WTC11 (cell line): ENCODE measurements around the gene ELOVL2. TPM values are rescaled to one million over a fixed set of nuclear protein-coding genes. Genes with fewer than 3 reads are reported as not detected.

Experiments used
- ATAC-seq: fragments of 200-7000 bp; cut with Tn5 transposase; 2 replicates; pipeline ENCODE4 v1.10.0; 2021; ENCODE audit warnings: mild to moderate bottlenecking, moderate library complexity
- CTCF ChIA-PET: fragments of 300-600 bp; sonication (Branson Sonifier 250); formaldehyde crosslinking; loops from one replicate; lab custom pipeline; 2021; ENCODE audit warnings: antibody characterized with exemption; lab: Charles Lee
- POLR2A ChIA-PET: fragments of 350-600 bp; sonication (Branson Sonifier 250); formaldehyde crosslinking; loops from one replicate; lab custom pipeline; 2021; ENCODE audit warnings: antibody characterized with exemption; lab: Charles Lee
- DNase-seq: peaks from one replicate; pipeline ENCODE4 v3.0.0; 2021; ENCODE audit warnings: low spot score
- H3K27ac Mint-ChIP-seq: 2 replicates; pipeline ENCODE4 v1.8.0; 2021; ENCODE audit warnings: mixed read lengths
- H3K27me3 Mint-ChIP-seq: 2 replicates; pipeline ENCODE4 v1.8.0; 2021; ENCODE audit warnings: low read depth, mild to moderate bottlenecking, moderate library complexity, mixed read lengths
- H3K36me3 Mint-ChIP-seq: 2 replicates; pipeline ENCODE4 v1.8.0; 2021; ENCODE audit warnings: mixed read lengths
- H3K4me1 Mint-ChIP-seq: 2 replicates; pipeline ENCODE4 v1.8.0; 2022; ENCODE audit warnings: mixed read lengths
- H3K4me3 Mint-ChIP-seq: 2 replicates; pipeline ENCODE4 v1.8.0; 2021; ENCODE audit warnings: mild to moderate bottlenecking, moderate library complexity, mixed read lengths
- H3K9me3 Mint-ChIP-seq: 2 replicates; pipeline ENCODE4 v1.8.0; 2021; ENCODE audit warnings: mixed read lengths
- CBFB ChIP-seq: sonication (generic); formaldehyde crosslinking; IDR thresholded peaks from 2 replicates; pipeline ENCODE4 v1.8.1; 2022; ENCODE audit warnings: mild to moderate bottlenecking, low read depth, missing genetic modification reagents
- ESRRA ChIP-seq: sonication (generic); formaldehyde crosslinking; IDR thresholded peaks from 2 replicates; pipeline ENCODE4 v1.8.1; 2022; ENCODE audit warnings: mild to moderate bottlenecking, missing genetic modification reagents, borderline replicate concordance
- GABPB1 ChIP-seq: sonication (generic); formaldehyde crosslinking; IDR thresholded peaks from 2 replicates; pipeline ENCODE4 v1.8.1; 2023; ENCODE audit warnings: mild to moderate bottlenecking, missing genetic modification reagents
- MYBL2 ChIP-seq: sonication (generic); formaldehyde crosslinking; IDR thresholded peaks from 2 replicates; pipeline ENCODE4 v1.8.1; 2023; ENCODE audit warnings: mild to moderate bottlenecking, moderate library complexity, missing genetic modification reagents
- NR3C1 ChIP-seq: sonication (generic); formaldehyde crosslinking; conservative IDR thresholded peaks from 2 replicates; pipeline ENCODE4 v1.8.1; 2023; ENCODE audit warnings: low read depth, mild to moderate bottlenecking, missing genetic modification reagents
- SMAD3 ChIP-seq: sonication (generic); formaldehyde crosslinking; IDR thresholded peaks from 2 replicates; pipeline ENCODE4 v1.8.0; 2022; ENCODE audit warnings: missing genetic modification reagents, mild to moderate bottlenecking, borderline replicate concordance
- ZNF219 ChIP-seq: sonication (generic); formaldehyde crosslinking; IDR thresholded peaks from 2 replicates; pipeline ENCODE4 v1.8.0; 2023; ENCODE audit warnings: missing genetic modification reagents, mild to moderate bottlenecking, borderline replicate concordance
- ZNF416 ChIP-seq: fragments of 250-450 bp; sonication (Bioruptor Pico); IDR thresholded peaks from 2 replicates; pipeline ENCODE4 v1.9.0; 2021; ENCODE audit warnings: mild to moderate bottlenecking, inconsistent platforms
- total RNA-seq: library from RNA; stranded (reverse); gene quantifications from 3 replicates; pipeline ENCODE4 v1.2.3, GENCODE V29; 2021
- TF ChIP-seq, protein P1 (sequence below): sonication (generic); formaldehyde crosslinking; IDR thresholded peaks from 2 replicates; pipeline ENCODE4 v1.8.1; 2023; ENCODE audit warnings: mild to moderate bottlenecking, missing genetic modification reagents, borderline replicate concordance
- TF ChIP-seq, protein P2 (sequence below): sonication (generic); formaldehyde crosslinking; IDR thresholded peaks from 2 replicates; pipeline ENCODE4 v1.8.0; 2022; ENCODE audit warnings: mild to moderate bottlenecking, missing genetic modification reagents
- TF ChIP-seq, protein P3 (sequence below): sonication (generic); formaldehyde crosslinking; IDR thresholded peaks from 2 replicates; pipeline ENCODE4 v1.8.0; 2022; ENCODE audit warnings: mild to moderate bottlenecking, missing genetic modification reagents
- TF ChIP-seq, protein P4 (sequence below): fragments of 200-600 bp; IDR thresholded peaks from 2 replicates; pipeline ENCODE4 v1.8.0; 2022; ENCODE audit warnings: antibody characterized with exemption
- TF ChIP-seq, protein P5 (sequence below): fragments of 250-450 bp; sonication (Bioruptor Pico); conservative IDR thresholded peaks from 2 replicates; pipeline ENCODE4 v1.9.0; 2021; ENCODE audit warnings: mild to moderate bottlenecking
- TF ChIP-seq, protein P6 (sequence below): sonication (generic); formaldehyde crosslinking; IDR thresholded peaks from 2 replicates; pipeline ENCODE4 v1.8.1; 2023; ENCODE audit warnings: mild to moderate bottlenecking, missing genetic modification reagents, moderate library complexity
- TF ChIP-seq, protein P7 (sequence below): fragments of 250-450 bp; sonication (Bioruptor Pico); IDR thresholded peaks from 2 replicates; pipeline ENCODE4 v1.9.0; 2021; ENCODE audit warnings: moderate library complexity, mild to moderate bottlenecking, inconsistent platforms, borderline replicate concordance

Gene ELOVL2
- total RNA-seq, 1 experiment from 2014 or later = 2.0 TPM

DNA sequence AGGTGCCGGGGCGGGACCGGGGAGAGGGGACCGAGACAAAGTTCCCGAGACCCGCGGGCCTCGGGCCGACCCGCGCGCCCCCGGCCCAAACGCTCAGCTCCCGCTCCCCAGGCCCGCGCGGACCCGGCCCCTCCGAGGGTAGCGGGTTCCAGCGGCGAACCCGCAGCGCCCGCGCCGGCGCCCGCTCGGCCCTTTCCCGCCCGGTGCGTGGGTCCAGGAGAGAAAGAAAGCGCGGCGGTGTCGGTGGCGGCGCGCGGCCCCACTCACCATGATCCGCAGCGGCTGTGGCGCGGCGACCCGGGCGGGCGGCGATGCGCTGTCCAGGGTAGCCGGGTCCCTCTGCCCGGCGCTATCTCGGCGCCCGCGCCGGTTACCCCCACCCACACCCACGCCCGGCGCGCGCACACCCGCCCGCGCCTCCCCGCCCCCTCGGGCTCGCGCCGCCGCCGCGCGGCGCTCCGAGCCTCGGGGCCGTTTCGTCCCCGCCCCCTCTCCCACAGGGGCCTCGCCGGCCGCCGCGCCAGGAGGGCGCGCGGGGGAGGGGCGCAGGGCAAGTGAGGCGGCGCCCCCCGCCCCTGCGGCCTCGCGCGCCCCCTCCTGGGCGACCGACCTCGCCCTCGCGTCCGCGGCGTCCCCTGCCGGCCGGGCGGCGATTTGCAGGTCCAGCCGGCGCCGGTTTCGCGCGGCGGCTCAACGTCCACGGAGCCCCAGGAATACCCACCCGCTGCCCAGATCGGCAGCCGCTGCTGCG lies at the start of gene ELOVL2 (continued):
- TF ChIP-seq, protein P1, sequence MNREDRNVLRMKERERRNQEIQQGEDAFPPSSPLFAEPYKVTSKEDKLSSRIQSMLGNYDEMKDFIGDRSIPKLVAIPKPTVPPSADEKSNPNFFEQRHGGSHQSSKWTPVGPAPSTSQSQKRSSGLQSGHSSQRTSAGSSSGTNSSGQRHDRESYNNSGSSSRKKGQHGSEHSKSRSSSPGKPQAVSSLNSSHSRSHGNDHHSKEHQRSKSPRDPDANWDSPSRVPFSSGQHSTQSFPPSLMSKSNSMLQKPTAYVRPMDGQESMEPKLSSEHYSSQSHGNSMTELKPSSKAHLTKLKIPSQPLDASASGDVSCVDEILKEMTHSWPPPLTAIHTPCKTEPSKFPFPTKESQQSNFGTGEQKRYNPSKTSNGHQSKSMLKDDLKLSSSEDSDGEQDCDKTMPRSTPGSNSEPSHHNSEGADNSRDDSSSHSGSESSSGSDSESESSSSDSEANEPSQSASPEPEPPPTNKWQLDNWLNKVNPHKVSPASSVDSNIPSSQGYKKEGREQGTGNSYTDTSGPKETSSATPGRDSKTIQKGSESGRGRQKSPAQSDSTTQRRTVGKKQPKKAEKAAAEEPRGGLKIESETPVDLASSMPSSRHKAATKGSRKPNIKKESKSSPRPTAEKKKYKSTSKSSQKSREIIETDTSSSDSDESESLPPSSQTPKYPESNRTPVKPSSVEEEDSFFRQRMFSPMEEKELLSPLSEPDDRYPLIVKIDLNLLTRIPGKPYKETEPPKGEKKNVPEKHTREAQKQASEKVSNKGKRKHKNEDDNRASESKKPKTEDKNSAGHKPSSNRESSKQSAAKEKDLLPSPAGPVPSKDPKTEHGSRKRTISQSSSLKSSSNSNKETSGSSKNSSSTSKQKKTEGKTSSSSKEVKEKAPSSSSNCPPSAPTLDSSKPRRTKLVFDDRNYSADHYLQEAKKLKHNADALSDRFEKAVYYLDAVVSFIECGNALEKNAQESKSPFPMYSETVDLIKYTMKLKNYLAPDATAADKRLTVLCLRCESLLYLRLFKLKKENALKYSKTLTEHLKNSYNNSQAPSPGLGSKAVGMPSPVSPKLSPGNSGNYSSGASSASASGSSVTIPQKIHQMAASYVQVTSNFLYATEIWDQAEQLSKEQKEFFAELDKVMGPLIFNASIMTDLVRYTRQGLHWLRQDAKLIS = no peak
- TF ChIP-seq NR3C1 (CRISPR knock-in tag) (no peak), CBFB (no peak)
- TF ChIP-seq, protein P2, sequence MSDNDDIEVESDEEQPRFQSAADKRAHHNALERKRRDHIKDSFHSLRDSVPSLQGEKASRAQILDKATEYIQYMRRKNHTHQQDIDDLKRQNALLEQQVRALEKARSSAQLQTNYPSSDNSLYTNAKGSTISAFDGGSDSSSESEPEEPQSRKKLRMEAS (CRISPR knock-in tag) = no peak

DNA sequence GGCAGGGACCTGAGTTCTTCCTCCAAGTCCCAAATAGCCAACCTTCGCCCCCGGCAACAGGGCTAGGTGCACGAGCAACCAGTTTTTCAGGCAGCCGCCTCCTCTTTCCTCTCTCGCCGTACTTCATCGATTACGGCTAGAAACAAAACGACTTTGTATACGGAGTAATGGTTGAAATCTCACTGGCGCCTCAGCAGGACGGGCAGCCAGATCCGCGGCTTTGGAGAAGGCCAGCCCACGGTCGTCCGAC lies 49.2 kb upstream of the ELOVL2 start:
- Mint-ChIP-seq H3K4me3 (peak overlapping the region; percentile 93), H3K27me3 (no peaks in the 10 kb centered on the region; the same call in 1 of the 2 replicates), H3K4me1 (peaks cover 25% of the 10 kb centered on the region), H3K36me3 (peaks cover 2% of the 10 kb centered on the region; the same call in 1 of the 2 replicates), H3K27ac (peak overlapping the region; percentile 98), H3K9me3 (peaks cover 1% of the 10 kb centered on the region)
- ChIA-PET CTCF (interaction anchor here (0.6 to 1.6 kb wide), 5 partner anchors 11 to 139 kb away, joined by 3 to 9 read pairs (median 3); no protein-coding TSS in a partner anchor), POLR2A (interaction anchor here (0.6 kb wide), 1 partner anchor 37 kb away, joined by 5 read pairs; no protein-coding TSS in a partner anchor)
- TF ChIP-seq ZNF219 = no peak
- TF ChIP-seq, protein P3, sequence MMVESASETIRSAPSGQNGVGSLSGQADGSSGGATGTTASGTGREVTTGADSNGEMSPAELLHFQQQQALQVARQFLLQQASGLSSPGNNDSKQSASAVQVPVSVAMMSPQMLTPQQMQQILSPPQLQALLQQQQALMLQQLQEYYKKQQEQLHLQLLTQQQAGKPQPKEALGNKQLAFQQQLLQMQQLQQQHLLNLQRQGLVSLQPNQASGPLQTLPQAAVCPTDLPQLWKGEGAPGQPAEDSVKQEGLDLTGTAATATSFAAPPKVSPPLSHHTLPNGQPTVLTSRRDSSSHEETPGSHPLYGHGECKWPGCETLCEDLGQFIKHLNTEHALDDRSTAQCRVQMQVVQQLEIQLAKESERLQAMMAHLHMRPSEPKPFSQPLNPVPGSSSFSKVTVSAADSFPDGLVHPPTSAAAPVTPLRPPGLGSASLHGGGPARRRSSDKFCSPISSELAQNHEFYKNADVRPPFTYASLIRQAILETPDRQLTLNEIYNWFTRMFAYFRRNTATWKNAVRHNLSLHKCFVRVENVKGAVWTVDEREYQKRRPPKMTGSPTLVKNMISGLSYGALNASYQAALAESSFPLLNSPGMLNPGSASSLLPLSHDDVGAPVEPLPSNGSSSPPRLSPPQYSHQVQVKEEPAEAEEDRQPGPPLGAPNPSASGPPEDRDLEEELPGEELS (CRISPR knock-in tag) = no peak
- no peak; the same call in 1 of the 2 replicates for ATAC-seq
- DNase-seq = no peak

DNA sequence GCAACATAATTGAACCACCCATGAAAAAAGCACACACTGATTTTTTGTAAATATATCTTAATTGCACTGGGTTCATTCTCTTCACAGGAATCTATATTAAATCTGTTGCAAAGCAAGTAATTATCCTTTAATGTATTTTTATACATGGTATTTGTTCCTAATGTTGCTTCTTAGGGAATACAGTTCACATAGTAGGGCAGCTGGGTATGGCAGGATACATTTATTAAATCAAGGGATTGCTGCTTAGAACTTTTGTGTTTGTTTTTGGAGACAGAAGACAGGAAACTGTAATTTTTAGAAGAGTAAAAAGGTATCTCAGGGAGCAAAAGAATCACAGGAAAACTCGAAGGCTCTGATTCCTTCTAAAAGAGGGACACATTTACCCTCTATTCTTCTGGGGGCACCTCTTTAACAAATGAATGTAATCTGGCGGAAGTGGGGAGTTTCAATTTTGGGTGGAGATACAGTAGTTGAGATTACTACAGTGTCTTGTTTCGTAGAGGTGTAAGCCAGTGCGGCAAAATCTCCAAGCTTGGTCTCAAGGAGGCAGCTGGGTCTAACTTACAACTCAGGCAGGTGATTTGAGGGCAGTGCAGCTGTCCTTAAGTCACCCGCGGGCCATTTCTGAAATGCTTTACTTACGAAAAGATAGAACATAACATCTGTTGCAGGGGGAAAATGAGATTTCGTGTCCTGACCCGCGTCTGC lies 48.7 kb upstream of the ELOVL2 start:
- Mint-ChIP-seq H3K4me3 (peak overlapping the region; percentile 93), H3K4me1 (peaks cover 21% of the 10 kb centered on the region), H3K36me3 (peaks cover 2% of the 10 kb centered on the region; the same call in 1 of the 2 replicates), H3K9me3 (peaks cover 5% of the 10 kb centered on the region), H3K27ac (peak overlapping the region; percentile 98), H3K27me3 (no peaks in the 10 kb centered on the region; the same call in 1 of the 2 replicates)
- DNase-seq (no peak), ATAC-seq (peak; percentile 6)
- CTCF ChIA-PET = interaction anchor here (0.6 to 1.6 kb wide), 4 partner anchors 10 to 138 kb away, joined by 3 to 9 read pairs (median 4); no protein-coding TSS in a partner anchor
- POLR2A ChIA-PET = no interaction called here
- TF ChIP-seq, protein P4, sequence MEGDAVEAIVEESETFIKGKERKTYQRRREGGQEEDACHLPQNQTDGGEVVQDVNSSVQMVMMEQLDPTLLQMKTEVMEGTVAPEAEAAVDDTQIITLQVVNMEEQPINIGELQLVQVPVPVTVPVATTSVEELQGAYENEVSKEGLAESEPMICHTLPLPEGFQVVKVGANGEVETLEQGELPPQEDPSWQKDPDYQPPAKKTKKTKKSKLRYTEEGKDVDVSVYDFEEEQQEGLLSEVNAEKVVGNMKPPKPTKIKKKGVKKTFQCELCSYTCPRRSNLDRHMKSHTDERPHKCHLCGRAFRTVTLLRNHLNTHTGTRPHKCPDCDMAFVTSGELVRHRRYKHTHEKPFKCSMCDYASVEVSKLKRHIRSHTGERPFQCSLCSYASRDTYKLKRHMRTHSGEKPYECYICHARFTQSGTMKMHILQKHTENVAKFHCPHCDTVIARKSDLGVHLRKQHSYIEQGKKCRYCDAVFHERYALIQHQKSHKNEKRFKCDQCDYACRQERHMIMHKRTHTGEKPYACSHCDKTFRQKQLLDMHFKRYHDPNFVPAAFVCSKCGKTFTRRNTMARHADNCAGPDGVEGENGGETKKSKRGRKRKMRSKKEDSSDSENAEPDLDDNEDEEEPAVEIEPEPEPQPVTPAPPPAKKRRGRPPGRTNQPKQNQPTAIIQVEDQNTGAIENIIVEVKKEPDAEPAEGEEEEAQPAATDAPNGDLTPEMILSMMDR = no peak
- TF ChIP-seq, protein P5, sequence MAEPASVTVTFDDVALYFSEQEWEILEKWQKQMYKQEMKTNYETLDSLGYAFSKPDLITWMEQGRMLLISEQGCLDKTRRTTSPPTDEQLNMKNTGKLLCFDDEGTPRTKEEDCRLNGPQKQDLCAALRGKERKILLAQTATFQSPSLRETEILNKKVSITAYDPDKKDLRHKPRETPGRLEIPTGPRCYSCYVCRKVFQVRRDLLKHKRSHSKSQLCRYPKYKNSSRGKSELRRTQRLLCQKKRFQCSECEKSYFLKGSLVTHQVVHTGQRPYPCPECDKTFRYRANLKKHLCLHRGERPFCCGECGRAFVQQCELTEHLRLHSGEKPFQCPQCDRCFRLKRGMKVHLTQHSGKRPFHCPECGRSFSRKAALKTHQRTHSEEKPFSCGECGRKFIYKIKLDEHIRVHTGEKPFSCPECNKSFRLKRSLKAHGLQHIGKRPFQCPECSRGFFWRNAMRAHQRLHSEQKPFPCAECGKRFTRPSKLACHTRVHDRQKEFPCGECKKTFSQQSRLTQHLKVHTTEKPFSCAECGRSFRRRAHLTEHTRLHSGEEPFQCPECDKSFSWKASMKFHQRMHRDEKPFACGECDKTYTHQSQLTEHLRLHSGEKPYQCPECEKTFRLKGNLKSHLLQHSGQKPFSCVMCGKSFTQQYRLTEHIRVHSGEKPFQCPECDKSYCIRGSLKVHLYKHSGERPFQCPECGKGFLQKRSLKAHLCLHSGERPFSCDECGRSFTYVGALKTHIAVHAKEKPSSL (CRISPR knock-in tag) = no peak
- no peak for TF ChIP-seq ESRRA (CRISPR knock-in tag)
- no peak for TF ChIP-seq MYBL2 (CRISPR knock-in tag)
- no peak for TF ChIP-seq GABPB1 (CRISPR knock-in tag)
- no peak for TF ChIP-seq SMAD3 (CRISPR knock-in tag)
- TF ChIP-seq, protein P3 (CRISPR knock-in tag) = no peak
- TF ChIP-seq ZNF416 (CRISPR knock-in tag) = no peak
- TF ChIP-seq, protein P6, sequence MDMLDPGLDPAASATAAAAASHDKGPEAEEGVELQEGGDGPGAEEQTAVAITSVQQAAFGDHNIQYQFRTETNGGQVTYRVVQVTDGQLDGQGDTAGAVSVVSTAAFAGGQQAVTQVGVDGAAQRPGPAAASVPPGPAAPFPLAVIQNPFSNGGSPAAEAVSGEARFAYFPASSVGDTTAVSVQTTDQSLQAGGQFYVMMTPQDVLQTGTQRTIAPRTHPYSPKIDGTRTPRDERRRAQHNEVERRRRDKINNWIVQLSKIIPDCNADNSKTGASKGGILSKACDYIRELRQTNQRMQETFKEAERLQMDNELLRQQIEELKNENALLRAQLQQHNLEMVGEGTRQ (CRISPR knock-in tag) = no peak
- TF ChIP-seq, protein P7, sequence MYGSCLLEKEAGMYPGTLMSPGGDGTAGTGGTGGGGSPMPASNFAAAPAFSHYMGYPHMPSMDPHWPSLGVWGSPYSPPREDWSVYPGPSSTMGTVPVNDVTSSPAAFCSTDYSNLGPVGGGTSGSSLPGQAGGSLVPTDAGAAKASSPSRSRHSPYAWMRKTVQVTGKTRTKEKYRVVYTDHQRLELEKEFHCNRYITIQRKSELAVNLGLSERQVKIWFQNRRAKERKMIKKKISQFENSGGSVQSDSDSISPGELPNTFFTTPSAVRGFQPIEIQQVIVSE (CRISPR knock-in tag) = no peak
